HCT116 (cell line): ENCODE data around the gene PTOV1. TPM values are rescaled to one million over a fixed set of nuclear protein-coding genes. Genes with fewer than 3 reads are reported as not detected.
A peak's percentile ranks its signal among the peaks of the same experiment; 100 is the strongest.

Source experiments
- ATAC-seq: fragments of 200-7000 bp; cut with Tn5 transposase; 2 replicates; pipeline ENCODE4 v1.9.1; 2020; ENCODE audit warnings: mild to moderate bottlenecking, moderate library complexity
- Bru-seq: library from RNA; stranded (reverse); fragments of 400-500 nt; gene quantifications from one replicate; lab custom pipeline; 2021; lab: Mats Ljungman, UMichigan
- BruChase-seq, 2 experiments: library from RNA; stranded (reverse); fragments of 400-500 nt; gene quantifications; one replicate each; lab custom pipeline; 2021; lab: Mats Ljungman, UMichigan
- BruUV-seq: library from RNA; stranded (reverse); fragments of 400-500 nt; replicated peaks from 2 replicates; lab custom pipeline; 2021; lab: Mats Ljungman, UMichigan
- CTCF ChIA-PET: fragments of 300-600 bp; sonication (Branson Sonifier 250); formaldehyde crosslinking; loops from one replicate; lab custom pipeline; 2021; ENCODE audit warnings: antibody characterized with exemption; lab: Charles Lee
- POLR2A ChIA-PET: fragments of 300-600, 350-600 bp; sonication (Branson Sonifier 250); formaldehyde crosslinking; loops from one replicate; lab custom pipeline; 2021; ENCODE audit warnings: antibody characterized with exemption; lab: Charles Lee
- RAD21 ChIA-PET, 2 experiments: fragments of 300-600 bp; sonication (Branson Sonifier 250); formaldehyde crosslinking; loops; one replicate each; lab custom pipeline; 2023; ENCODE audit warnings: low total read pairs in 2 of 2; ENCODE audit not compliant: uncharacterized antibody in 2 of 2, unreplicated experiment in 2 of 2, low non-redundant PET in 1 of 2; lab: Charles Lee
- DNase-seq: peaks from one replicate; pipeline ENCODE4 v3.0.0-alpha.2; 2010; ENCODE audit warnings: low read depth, low spot score
- H2AFZ ChIP-seq: fragments of 200-600 bp; shearing (Covaris generic), sonication (generic); 2 replicates; pipeline ENCODE4 v1.6.1; 2017; ENCODE audit warnings: low read depth, mixed run types, mixed read lengths, antibody characterized with exemption, low read length; ENCODE audit not compliant: poor library complexity, severe bottlenecking
- H3K27ac ChIP-seq: 2 replicates; pipeline ENCODE4 v1.5.1; 2012; ENCODE audit warnings: low read depth, low read length
- H3K27me3 ChIP-seq: fragments of 200-600 bp; sonication (generic); 2 replicates; pipeline ENCODE4 v1.6.1; 2016; ENCODE audit warnings: mixed run types, low read length, mixed read lengths; ENCODE audit not compliant: insufficient read depth
- H3K36me3 ChIP-seq, 2 experiments: fragments of 200-500 bp in 1 of 2; fragments of 200-600 bp in 1 of 2; sonication (Bioruptor generic) in 1 of 2; sonication (generic) in 1 of 2; 2 replicates each; pipeline versions ENCODE4 v1.5.1 to v1.6.1; 2014 to 2016; ENCODE audit warnings: low read length in 2 of 2, inconsistent platforms in 1 of 2, mixed read lengths in 1 of 2, mixed run types in 1 of 2; ENCODE audit not compliant: insufficient read depth in 2 of 2, control insufficient read depth in 1 of 2
- H3K4me1 ChIP-seq, 2 experiments: fragments of 200-600 bp in 1 of 2; sonication (generic) in 1 of 2; 2 replicates each; pipeline versions ENCODE4 v1.5.1 to v1.6.1; 2012 to 2017; ENCODE audit warnings: low read length in 2 of 2, inconsistent platforms in 1 of 2, mild to moderate bottlenecking in 1 of 2, mixed read lengths in 1 of 2, mixed run types in 1 of 2, moderate library complexity in 1 of 2; ENCODE audit not compliant: insufficient read depth in 2 of 2, control insufficient read depth in 1 of 2
- H3K4me2 ChIP-seq: fragments of 200-600 bp; sonication (generic); 2 replicates; pipeline ENCODE4 v1.6.1; 2017; ENCODE audit warnings: mixed run types, low read length, mixed read lengths
- H3K4me3 ChIP-seq, 2 experiments: fragments of 200-600 bp in 1 of 2; sonication (generic) in 1 of 2; replicated peaks in 1 of 2; 2 replicates each; pipeline ENCODE4 v1.5.1; 2011 to 2016; ENCODE audit warnings: low read length in 2 of 2, control low read depth in 1 of 2, low read depth in 1 of 2, mild to moderate bottlenecking in 1 of 2, mixed read lengths in 1 of 2, mixed run types in 1 of 2
- H3K79me2 ChIP-seq: fragments of 200-600 bp; sonication (generic); 2 replicates; pipeline ENCODE4 v1.6.1; 2017; ENCODE audit warnings: mild to moderate bottlenecking, mixed run types, low read length, moderate library complexity, mixed read lengths; ENCODE audit not compliant: insufficient read depth
- H3K9ac ChIP-seq: fragments of 200-600 bp; sonication (generic); 2 replicates; pipeline ENCODE4 v1.6.1; 2016; ENCODE audit warnings: low read length, mixed read lengths
- H3K9me2 ChIP-seq: fragments of 200-600 bp; sonication (generic), shearing (Covaris generic); 2 replicates; pipeline ENCODE4 v1.6.1; 2017; ENCODE audit warnings: mixed run types, mild to moderate bottlenecking, moderate library complexity; ENCODE audit not compliant: insufficient read depth
- H3K9me3 ChIP-seq, 2 experiments: fragments of 200-500 bp in 1 of 2; fragments of 200-600 bp in 1 of 2; sonication (Bioruptor generic) in 1 of 2; sonication (generic) in 1 of 2; 2 replicates each; pipeline ENCODE4 v1.6.1; 2014 to 2017; ENCODE audit warnings: low read length in 2 of 2, mixed read lengths in 2 of 2, inconsistent platforms in 1 of 2, low read depth in 1 of 2, mild to moderate bottlenecking in 1 of 2, mixed run types in 1 of 2, moderate library complexity in 1 of 2; ENCODE audit not compliant: control insufficient read depth in 1 of 2, insufficient read depth in 1 of 2
- H4K20me1 ChIP-seq: fragments of 200-600 bp; sonication (generic), shearing (Covaris generic); 2 replicates; pipeline ENCODE4 v1.6.1; 2017; ENCODE audit warnings: mixed run types, mild to moderate bottlenecking, moderate library complexity; ENCODE audit not compliant: insufficient read depth
- ATF3 ChIP-seq: IDR thresholded peaks from 2 replicates; pipeline ENCODE4 v1.6.1; 2012
- CBX3 ChIP-seq: IDR thresholded peaks from 2 replicates; pipeline ENCODE4 v1.6.1; 2012; ENCODE audit warnings: low read depth
- CEBPB ChIP-seq: IDR thresholded peaks from 2 replicates; pipeline ENCODE4 v1.6.1; 2012; ENCODE audit warnings: low read depth
- CTCF ChIP-seq, 3 experiments: fragments of 200-600 bp in 1 of 3; sonication (generic) in 1 of 3; IDR thresholded peaks in 2 of 3; conservative IDR thresholded peaks in 1 of 3; 2 replicates each; pipeline ENCODE4 v1.5.1; 2012 to 2017; ENCODE audit warnings: low read depth in 2 of 3, low read length in 2 of 3, antibody characterized with exemption in 1 of 3, borderline replicate concordance in 1 of 3, control low read depth in 1 of 3, mild to moderate bottlenecking in 1 of 3, mixed read lengths in 1 of 3, mixed run types in 1 of 3, moderate library complexity in 1 of 3; ENCODE audit not compliant: insufficient read depth in 1 of 3
- EGR1 ChIP-seq: IDR thresholded peaks from 2 replicates; pipeline ENCODE4 v1.6.1; 2012; ENCODE audit warnings: low read depth
- ELF1 ChIP-seq: IDR thresholded peaks from 2 replicates; pipeline ENCODE4 v1.6.1; 2012; ENCODE audit warnings: low read depth, borderline replicate concordance
- EZH2 ChIP-seq: fragments of 200-600 bp; sonication (generic); IDR thresholded peaks from 2 replicates; pipeline ENCODE4 v1.6.1; 2017; ENCODE audit warnings: antibody characterized with exemption, mixed run types
- EZH2phosphoT487 ChIP-seq: fragments of 200-600 bp; IDR thresholded peaks from 2 replicates; pipeline ENCODE4 v1.6.1; 2018; ENCODE audit warnings: antibody characterized with exemption, borderline replicate concordance
- JUND ChIP-seq: IDR thresholded peaks from 2 replicates; pipeline ENCODE4 v1.6.1; 2012
- POLR2A ChIP-seq: IDR thresholded peaks from 2 replicates; pipeline ENCODE4 v1.7.0; 2011; ENCODE audit warnings: borderline replicate concordance; ENCODE audit not compliant: insufficient read depth, insufficient read length; ENCODE audit errors: extremely low read depth
- POLR2AphosphoS5 ChIP-seq: IDR thresholded peaks from 2 replicates; pipeline ENCODE4 v1.6.1; 2011; ENCODE audit warnings: mild to moderate bottlenecking, low read depth, low read length, moderate library complexity
- SIN3A ChIP-seq: IDR thresholded peaks from 2 replicates; pipeline ENCODE4 v1.6.1; 2012; ENCODE audit warnings: low read depth
- SP1 ChIP-seq: IDR thresholded peaks from 2 replicates; pipeline ENCODE4 v1.6.1; 2012; ENCODE audit warnings: low read depth
- SRF ChIP-seq: IDR thresholded peaks from 2 replicates; pipeline ENCODE4 v1.6.1; 2012; ENCODE audit warnings: low read depth
- TCF7L2 ChIP-seq: IDR thresholded peaks from 2 replicates; pipeline ENCODE4 v1.7.0; 2011; ENCODE audit warnings: borderline replicate concordance, inconsistent platforms; ENCODE audit not compliant: insufficient read depth, insufficient read length; ENCODE audit errors: extremely low read depth
- YY1 ChIP-seq: IDR thresholded peaks from 2 replicates; pipeline ENCODE4 v1.6.1; 2011; ENCODE audit warnings: low read length, low read depth, moderate library complexity, mild to moderate bottlenecking; ENCODE audit not compliant: insufficient replicate concordance; ENCODE audit errors: extremely low read depth
- ZBTB33 ChIP-seq: IDR thresholded peaks from 2 replicates; pipeline ENCODE4 v1.6.1; 2011; ENCODE audit warnings: mild to moderate bottlenecking, low read length, moderate library complexity; ENCODE audit not compliant: insufficient replicate concordance; ENCODE audit errors: extremely low read depth
- ZFX ChIP-seq: fragments of 450-650 bp; IDR thresholded peaks from 2 replicates; pipeline ENCODE4 v1.6.1; 2017
- ZNF274 ChIP-seq: fragments of 200-500 bp; sonication (Bioruptor generic); IDR thresholded peaks from 2 replicates; pipeline ENCODE4 v1.6.1; 2014; ENCODE audit warnings: mild to moderate bottlenecking, low read depth, low read length, inconsistent platforms
- intact Hi-C: fragments of 100-400 bp; cut with micrococcal nuclease; formaldehyde crosslinking; loops from 2 replicates; pipeline ENCODE4 v1.10.0; 2022
- long read RNA-seq: library from polyadenylated mRNA; unstranded; transcript quantifications from one replicate; pipeline ENCODE4 v2.0.0, GENCODE V29; 2021; ENCODE audit not compliant: unreplicated experiment
- polyA plus RNA-seq: library from polyadenylated mRNA; unstranded; fragments of >200 nt; gene quantifications from 2 replicates; pipeline ENCODE4 v1.2.1, GENCODE V29; 2012; ENCODE audit warnings: missing spikeins
- total RNA-seq: library from RNA; stranded (reverse); gene quantifications from one replicate; pipeline ENCODE4 v1.2.1, GENCODE V29; 2021; ENCODE audit not compliant: unreplicated experiment

The PTOV1 gene
- 236 TPM for total RNA-seq
- polyA plus RNA-seq: 179 and 183 TPM in 2 replicates
- Bru-seq, nascent RNA: percentile 71 among the genes with signal in this experiment
- percentile 91 among the genes with signal in this experiment for BruChase-seq, experiment 1, labeled RNA remaining after a 6-hour chase
- percentile 90 among the genes with signal in this experiment for BruChase-seq, experiment 2, labeled RNA remaining after a 2-hour chase
- long read RNA-seq, transcript PTOV1-220 (13 exons, 1,587 nt): minor isoform, 17 of 204 reads
- long read RNA-seq, transcript PTOV1-212 (13 exons, 1,577 nt): major isoform, 91 of 204 reads
- long read RNA-seq, transcript PTOV1-208 (2 exons, 327 nt): minor isoform, 12 of 204 reads
- long read RNA-seq, partial matches to known transcripts: 27 of 204 reads
- long read RNA-seq, other reads (novel, unspliced or antisense): 47 of 204 reads

- Histone ChIP-seq H4K20me1 (no peaks in the 10 kb centered on the region), H3K79me2 (peaks cover 39% of the 10 kb centered on the region), H3K36me3 (peaks cover 4% of the 10 kb centered on the region in 2 experiments; a peak in 2 of 4 replicates), H3K9ac (peak within 1 kb of the TSS; percentile 97), H3K27me3 (no peaks in the 10 kb centered on the region), H3K4me1 (peaks cover 34 to 42% of the 10 kb centered on the region in 2 experiments), H3K9me3 (no peaks in the 10 kb centered on the region), H3K9me2 (no peaks in the 10 kb centered on the region), H3K4me2 (peak within 1 kb of the TSS; percentile 98), H3K27ac (peak within 1 kb of the TSS; percentile 91), H2AFZ (no peak within 1 kb of the TSS), H3K4me3 (peak within 1 kb of the TSS; percentile 85 to 90)
- ChIA-PET RAD21 (no interaction called here), CTCF (interaction anchor here (0.9 to 1.5 kb wide), 2 partner anchors 13 to 100 kb away, joined by 3 read pairs; no protein-coding TSS in a partner anchor), POLR2A (interaction anchor here (0.7 to 2.5 kb wide), 11 partner anchors 9 to 174 kb away, joined by 3 to 13 read pairs (median 4); partner anchors contain the start of genes AKT1S1, MED25, PNKP and PRMT1)
- BruUV-seq: no TSS peak
- peak; percentile 84 for DNase-seq
- ATAC-seq: peak; percentile 81
- intact Hi-C loops: no loop called here
- no peak for TF ChIP-seq ATF3
- TF ChIP-seq CBX3: no peak; the same call in 1 of the 2 replicates
- TF ChIP-seq POLR2A: peak; percentile 57
- no peak; the same call in 1 of the 2 replicates for TF ChIP-seq EGR1
- TF ChIP-seq ZNF274: no peak
- 0 out of 2 replicates have a peak, but pooled peaks have one; percentile 13 for TF ChIP-seq SIN3A
- TF ChIP-seq ZFX: peak; percentile 93; the same call in 1 of the 2 replicates
- no peak; the same call in none of the 2 replicates for TF ChIP-seq JUND
- TF ChIP-seq SP1: peak; percentile 86
- TF ChIP-seq TCF7L2: peak; percentile 54
- no peak for TF ChIP-seq EZH2phosphoT487
- no peak for TF ChIP-seq EZH2
- no peak for TF ChIP-seq CTCF (IDR thresholded peaks at IDR 0.05 in 2 of 3, conservative IDR thresholded peaks at IDR 0.05 in 1 of 3; ENCODE audit: borderline replicate concordance in 1 of 3, insufficient read depth in 1 of 3, low read depth in 2 of 3, low read length in 2 of 3)
- peak; percentile 68; the same call in 1 of the 2 replicates for TF ChIP-seq POLR2AphosphoS5
- no peak for TF ChIP-seq ELF1
- no peak for TF ChIP-seq CEBPB
- TF ChIP-seq YY1: peak; percentile 38
- TF ChIP-seq ZBTB33: no peak
- peak; percentile 76 for TF ChIP-seq SRF
Observed at GRCh38 chr19:49850487-49851342, at the start of gene PTOV1. Gene PTOV1, plus strand, starts transcription at chr19:49851159.
